22Rv1 (cell line): ENCODE results near the gene TREML1.

Experiments
- H3K27ac ChIP-seq: fragments of 450-650 bp; 2 replicates; pipeline ENCODE4 v1.5.1; 2017
- ZFX ChIP-seq: fragments of 450-650 bp; IDR thresholded peaks from 2 replicates; pipeline ENCODE4 v1.6.1; 2017; ENCODE audit warnings: antibody characterized with exemption, borderline replicate concordance
- TF ChIP-seq, protein P1 (sequence below): fragments of 450-650 bp; IDR thresholded peaks from 2 replicates; pipeline ENCODE4 v1.5.1; 2017; ENCODE audit warnings: mild to moderate bottlenecking

The TREML1 gene

GRCh38 chr6:41167173-41167963 lies 13.2 kb upstream of the TREML1 start:
- H3K27ac ChIP-seq, result no peak overlapping the region
- no peak for TF ChIP-seq ZFX
- TF ChIP-seq, protein P1, sequence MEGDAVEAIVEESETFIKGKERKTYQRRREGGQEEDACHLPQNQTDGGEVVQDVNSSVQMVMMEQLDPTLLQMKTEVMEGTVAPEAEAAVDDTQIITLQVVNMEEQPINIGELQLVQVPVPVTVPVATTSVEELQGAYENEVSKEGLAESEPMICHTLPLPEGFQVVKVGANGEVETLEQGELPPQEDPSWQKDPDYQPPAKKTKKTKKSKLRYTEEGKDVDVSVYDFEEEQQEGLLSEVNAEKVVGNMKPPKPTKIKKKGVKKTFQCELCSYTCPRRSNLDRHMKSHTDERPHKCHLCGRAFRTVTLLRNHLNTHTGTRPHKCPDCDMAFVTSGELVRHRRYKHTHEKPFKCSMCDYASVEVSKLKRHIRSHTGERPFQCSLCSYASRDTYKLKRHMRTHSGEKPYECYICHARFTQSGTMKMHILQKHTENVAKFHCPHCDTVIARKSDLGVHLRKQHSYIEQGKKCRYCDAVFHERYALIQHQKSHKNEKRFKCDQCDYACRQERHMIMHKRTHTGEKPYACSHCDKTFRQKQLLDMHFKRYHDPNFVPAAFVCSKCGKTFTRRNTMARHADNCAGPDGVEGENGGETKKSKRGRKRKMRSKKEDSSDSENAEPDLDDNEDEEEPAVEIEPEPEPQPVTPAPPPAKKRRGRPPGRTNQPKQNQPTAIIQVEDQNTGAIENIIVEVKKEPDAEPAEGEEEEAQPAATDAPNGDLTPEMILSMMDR, result no peak

DNA sequence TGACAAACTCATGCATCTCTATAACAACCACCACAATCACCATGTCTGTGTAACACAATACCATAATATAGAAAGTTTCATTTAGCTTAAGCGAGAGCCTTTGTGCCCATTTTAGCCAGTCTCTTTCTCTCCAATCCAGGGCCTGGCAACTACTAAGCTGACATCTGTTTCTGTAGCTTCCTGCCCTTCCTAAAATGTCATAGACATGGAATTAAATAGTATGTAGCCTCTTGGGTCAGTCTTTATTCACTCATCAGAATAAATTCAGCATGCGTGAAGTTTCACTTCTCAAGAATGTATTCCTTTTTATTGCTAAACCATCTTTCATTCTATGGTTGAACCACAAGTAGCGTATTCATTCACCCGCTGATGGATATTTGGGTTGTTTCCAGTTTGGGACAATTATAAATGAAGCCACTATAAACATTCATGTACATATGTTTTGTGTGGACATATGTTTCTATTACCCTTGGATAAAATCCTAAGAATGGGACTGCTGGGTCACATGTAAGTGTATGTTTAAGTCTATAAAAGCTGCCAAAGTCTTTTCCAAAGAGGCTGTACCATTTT lies 10.5 kb upstream of the TREML1 start:
- no peak overlapping the region for H3K27ac ChIP-seq
- TF ChIP-seq, protein P1, result no peak
- no peak for TF ChIP-seq ZFX

DNA sequence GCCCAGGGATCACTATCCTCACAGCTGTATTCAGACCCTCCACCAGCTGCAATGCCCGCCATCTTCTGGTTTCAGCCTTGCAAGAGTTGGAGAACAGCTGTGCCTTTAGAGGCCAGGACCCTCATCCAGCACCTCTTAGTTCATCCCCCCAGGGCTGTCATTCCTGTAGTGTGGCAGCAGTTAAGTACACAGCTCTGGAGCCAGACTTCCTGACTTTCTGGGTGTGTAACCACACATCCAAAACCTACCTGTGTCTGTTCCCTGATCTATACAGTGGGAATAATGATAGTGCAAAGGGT lies 9.2 kb upstream of the TREML1 start:
- TF ChIP-seq, protein P1, result no peak
- TF ChIP-seq ZFX, result no peak

DNA sequence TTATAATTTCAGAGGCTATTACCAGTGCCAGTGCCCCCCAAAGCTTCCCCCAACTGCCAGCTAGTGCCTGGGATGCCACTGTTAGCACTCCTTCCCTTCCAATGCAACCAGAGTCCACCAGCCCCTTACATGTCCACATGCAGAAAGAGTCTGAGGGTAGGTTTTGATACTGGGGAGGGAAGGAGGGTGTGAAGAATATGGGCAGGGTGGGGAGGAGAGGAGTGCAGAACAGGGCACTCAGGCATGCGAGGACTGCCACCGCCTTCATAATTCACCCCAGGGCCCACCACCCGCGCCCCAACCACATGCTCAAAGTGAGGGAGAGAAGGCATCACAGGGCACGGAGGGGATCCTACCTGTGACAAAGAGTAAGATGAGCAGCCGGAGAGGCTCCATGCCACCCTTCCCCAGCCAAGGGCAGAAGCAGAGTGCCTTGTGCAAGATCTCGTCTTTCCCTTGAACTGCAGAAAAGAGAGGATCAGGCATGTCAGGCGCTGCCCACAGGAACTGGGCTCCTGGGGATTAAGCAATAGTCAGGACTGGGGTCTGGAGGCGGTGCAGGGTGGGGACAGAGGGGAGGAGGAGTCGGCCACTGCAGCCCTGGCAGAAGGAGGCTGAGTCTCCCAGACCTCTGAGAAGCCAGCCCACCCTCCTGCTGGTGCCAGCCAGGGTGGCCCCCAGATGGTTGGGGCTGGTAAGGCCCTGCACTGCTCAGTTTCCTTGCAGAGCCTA lies 8.7 kb upstream of the TREML1 start, which contains the start of gene TREM2:
Gene TREM2, minus strand, starts transcription at position 430 of the 732 bp plus-strand sequence. Its CDS starts 34 bp downstream, at position 396.
- no peak for TF ChIP-seq ZFX
- TF ChIP-seq, protein P1, result no peak
- no peak within 1 kb of the TSS for H3K27ac ChIP-seq

More for the DNA sequence above, 9.2 kb upstream of the TREML1 start:
- H3K27ac ChIP-seq, result no peak overlapping the region

DNA sequence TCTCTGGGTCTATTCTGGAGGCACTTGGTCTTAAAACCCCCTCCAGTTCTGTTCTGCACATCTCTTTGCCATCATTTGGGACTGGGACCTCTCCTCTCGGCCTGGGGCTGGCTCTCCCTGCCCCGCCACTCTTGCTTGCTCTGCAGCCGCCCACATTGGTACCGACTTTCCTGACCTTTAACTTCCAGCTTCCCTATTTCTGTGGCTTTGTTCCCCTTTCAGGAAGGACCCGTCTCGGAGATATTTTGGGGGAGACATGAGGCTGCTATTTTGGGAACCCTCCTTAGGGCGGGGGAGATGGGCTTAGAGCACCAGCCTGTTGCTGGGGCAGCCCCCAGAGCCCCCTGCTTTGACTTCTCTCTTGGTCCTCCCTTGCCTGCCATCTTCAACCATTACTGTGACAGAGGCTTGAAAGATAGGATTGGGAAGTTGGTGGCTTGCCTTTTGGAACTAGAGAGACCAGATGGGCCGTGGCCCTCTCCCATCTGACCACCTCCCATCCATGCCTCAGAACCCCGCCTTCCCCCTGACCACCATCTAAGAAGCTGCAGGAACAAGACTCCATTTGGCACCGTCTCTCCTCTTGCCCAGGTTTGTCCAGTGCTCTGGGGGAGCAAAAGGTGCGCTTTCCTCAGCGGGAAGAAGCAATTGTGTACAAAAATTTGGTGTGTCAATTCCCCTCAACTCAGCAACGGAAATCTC lies 7.9 kb upstream of the TREML1 start:
- no peak overlapping the region for H3K27ac ChIP-seq
- TF ChIP-seq, protein P1, result no peak
- no peak for TF ChIP-seq ZFX

GRCh38 chr6:41161380-41161779 lies 7.2 kb upstream of the TREML1 start:
- no peak for TF ChIP-seq ZFX
- TF ChIP-seq, protein P1, result no peak

More at GRCh38 chr6:41161380-41161779, 7.2 kb upstream of the TREML1 start:
- no peak overlapping the region for H3K27ac ChIP-seq
